DMS53 (cell line): ENCODE data around the gene MDN1.
"Not testable (repeated sequence)": the region's sequence is repeated elsewhere in the genome, so short reads cannot be mapped to it uniquely, and the experiment has no call there.

ENCODE experiments used
- DNase-seq: peaks from one replicate; lab custom pipeline; 2025; lab: John Stamatoyannopoulos, UW

The MDN1 gene

DNA sequence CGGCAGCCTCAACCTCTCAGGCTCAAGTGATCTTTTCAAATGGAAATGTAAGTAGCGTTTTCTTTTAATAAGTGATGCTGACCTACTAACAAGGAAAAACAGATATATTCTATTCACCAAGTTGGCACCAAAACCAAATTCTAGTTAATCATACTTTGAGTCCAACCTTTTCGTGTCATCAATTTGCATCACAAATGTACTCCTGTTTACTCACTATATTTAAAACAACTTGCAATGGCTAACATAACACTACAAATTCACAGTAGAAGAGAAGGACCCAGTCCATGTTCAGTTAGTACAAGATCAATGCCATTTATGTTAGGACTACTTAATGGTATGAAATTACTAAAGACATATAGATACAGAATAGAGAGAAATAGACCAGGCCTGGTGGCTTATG is 50.0 kb downstream of the MDN1 start:
- DNase-seq: no peak

DNA sequence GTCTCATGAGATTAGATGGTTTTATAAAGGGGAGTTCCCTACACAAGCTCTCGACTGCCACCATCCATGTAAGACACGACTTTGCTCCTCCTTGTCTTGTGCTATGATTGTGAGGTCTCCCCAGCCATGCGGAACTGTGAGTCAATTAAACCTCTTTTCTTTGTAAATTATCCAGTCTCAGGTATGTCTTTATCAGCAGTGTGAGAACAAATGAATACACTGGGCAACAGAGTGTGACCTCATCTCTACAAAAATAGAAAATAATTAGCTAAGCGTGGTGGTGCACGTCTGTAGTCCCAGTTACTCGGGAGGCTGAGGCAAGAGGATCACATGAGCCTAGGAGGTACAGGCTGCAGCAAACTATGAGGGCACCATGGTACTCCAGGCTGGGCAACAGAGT is 51.3 kb downstream of the MDN1 start:
- DNase-seq: no peak

DNA sequence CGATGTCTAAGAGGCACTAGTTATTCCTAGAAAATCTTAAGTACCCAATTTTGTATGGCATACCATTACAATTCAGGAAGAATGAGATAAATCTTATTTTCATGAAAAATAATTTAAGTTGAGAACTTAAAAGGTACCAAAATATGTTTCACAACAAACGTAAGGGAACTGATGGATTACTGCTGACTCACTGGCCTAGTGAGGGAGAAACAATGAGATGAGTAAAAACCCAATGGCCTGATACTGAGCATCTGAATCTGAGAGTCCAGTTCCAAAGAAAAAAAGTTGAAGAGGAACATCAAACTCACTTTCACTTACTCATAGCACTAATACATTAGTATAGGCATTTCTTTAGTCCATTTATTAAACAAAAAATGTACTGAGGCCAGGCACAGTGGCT is 56.0 kb downstream of the MDN1 start:
- DNase-seq: no peak

DNA sequence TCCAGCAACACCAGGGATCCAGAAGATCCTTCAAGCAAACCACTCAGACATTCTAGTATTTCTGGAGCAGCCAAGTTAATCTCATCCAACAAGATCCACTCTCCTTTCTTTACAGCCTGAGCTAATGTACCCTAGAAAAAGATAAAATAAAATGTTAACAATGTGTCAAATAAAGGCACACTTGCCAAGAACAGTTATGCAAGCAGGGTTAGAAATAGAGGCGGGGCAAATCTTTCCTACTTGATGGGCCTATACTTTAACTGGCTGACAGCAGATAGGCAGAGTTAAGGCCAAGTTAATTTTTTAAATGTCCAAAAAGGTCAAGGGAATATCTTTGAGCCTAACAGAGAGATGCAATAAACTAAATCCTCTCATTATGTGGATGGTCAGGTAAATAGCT is 60.8 kb downstream of the MDN1 start:
- no peak for DNase-seq

DNA sequence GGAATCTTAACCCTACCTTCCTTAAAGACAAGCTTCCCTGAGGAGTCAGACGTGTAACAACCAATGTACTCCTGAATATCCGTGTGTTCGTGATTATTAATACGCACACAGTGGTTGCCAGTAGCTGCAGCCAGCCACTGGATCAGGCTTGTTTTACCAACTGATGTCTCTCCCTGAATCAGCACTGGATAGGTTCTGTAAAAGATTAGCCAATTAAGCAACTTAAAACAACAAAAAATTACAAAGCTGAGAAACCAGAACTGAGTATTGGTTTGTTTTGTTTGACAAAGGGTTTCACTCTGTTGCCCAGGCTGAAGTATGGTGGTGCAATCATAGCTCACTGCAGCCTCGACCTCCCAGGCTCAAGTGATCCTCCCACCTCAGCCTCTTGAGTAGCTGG is 69.3 kb downstream of the MDN1 start:
- no peak for DNase-seq

DNA sequence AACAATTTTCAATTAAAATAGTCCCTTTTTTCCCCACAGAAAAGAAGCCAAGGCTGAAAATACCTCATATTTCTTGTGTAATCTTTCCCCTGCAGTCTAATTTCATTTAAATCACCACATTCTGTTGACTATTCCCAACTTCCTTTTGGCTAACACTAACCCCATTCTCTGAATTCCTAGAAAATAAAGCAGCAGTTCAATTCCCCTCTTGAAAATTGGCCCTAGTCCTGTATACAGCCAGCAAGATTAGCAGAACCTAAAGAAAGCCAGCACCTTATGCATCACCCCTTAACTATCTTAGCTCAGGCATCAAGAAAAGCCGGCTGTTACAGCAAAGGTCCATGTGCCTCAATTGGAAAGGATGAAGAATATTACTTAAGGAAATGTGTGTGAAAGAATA is 69.7 kb downstream of the MDN1 start:
- no peak for DNase-seq

DNA sequence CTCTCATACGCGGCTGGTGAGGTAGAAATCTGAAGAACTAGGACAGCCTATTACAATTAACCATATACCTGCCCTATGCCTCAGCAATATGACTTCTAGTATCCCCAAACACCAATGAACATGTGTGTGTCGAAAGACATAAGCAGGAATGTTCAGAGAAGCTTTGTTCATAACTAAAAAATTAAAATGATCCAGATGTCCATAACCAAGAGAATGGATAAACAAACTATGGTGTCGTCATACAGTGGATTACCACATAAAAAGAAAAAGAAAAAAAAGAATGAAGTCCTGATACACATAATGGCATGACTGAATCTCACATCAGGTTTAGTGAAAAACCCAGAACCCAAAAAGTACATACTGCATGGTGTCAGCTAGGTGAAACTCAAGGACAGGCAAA is 73.9 kb downstream of the MDN1 start:
- DNase-seq: no peak

DNA sequence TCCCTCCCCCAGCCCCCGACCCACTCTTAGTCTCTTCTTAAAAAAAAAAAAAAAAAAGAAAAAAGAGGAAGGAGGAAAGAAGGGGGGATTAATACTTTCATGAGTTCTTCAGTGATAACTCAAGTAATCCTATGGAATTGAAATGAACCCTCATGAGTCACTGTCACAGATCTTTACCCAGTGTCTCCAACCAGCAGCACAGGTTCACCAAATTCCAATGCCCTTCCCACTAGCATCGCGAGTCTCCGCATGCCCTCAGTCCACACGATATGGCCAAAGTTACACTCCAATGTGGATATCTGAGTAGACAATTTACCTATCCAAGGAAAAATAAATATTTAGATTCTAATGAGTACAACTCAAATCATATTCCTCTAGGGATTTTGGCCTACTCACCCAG is 74.5 kb downstream of the MDN1 start:
- DNase-seq: no peak

DNA sequence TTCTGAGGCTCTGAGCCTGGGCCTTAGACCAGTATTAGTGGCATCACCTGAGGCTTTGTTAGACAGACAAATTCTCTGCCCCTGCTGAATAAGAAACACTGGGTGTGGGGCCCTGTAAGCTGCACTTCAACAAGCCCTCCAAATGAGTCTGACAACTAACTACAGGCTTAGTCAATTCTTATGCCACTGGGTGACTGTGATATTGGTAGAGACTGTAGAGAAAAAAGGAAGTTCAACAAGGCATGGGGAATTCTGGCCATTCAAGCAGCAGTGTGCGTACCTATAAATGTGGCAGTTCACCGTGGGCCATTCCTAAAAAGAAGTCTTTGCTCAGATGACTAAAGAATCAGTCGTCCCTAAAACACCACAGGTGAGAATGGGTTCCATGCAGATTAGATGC is 82.7 kb downstream of the MDN1 start:
- no peak for DNase-seq

DNA sequence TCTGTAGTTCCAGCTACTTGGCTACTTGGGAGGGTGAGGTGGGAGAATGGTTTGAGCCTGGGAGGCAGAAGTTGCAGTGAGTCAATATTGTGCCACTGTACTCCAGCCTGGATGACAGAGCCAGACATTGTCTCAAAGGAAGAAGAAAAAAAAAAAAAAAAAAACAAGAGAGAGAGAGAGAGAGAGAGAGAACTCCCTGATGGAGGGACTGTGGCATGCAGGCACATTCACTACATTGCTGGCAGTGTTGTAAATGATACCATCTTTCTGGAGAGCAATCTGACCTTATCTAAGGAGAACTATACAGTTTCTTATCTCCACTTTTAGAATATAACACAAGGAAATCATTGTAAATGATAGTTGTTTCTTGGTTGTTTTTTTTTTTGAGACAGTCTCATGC is 85.1 kb downstream of the MDN1 start:
- DNase-seq: no peak

DNA sequence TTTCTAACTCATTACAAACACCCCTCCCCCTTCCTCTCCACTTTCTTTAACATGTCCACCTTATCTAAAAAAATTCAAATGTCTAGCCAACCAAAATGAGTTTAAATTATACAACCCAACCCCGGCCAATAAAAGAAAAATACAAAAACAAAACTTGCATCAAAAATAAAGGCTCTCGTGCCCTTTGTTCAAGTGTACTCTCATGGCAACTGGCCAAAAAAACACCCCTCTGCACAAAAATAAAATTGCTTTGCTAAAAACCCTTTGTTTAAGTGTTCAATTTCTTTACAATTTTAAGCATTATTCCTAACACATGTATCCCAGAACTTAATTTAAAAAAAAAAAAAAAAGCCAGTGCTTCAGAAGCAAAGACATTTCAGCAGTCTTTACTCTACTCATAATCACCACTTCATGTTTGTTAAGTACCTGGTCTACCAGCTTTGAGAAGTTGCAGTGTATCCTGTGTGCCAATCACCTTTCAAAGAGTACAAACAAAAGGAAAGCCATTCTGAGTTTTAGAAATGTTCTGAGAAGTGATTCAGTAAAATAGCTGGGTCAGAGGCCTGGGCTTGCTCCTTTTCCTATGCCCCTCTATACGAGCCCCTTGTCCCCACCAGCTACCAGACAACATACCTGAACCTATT is 87.5 kb downstream of the MDN1 start:
- DNase-seq: peak; percentile 1

DNA sequence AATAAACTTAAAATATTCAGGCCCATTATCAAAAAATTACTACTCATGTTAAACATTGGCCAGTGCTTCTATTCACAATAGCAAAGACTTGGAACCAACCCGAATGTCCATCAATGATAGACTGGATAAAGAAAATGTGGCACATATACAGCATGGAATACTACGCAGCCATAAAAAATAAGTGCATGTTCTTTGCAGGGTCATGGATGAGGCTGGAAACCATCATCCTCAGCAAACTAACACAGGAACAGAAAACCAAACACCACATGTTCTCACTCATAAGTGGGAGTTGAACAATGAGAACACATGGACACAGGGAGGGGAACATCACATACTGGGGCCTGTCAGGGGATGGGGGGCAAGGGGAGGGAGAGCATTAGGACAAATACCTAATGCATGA is 88.3 kb downstream of the MDN1 start:
- not testable (repeated sequence) for DNase-seq

DNA sequence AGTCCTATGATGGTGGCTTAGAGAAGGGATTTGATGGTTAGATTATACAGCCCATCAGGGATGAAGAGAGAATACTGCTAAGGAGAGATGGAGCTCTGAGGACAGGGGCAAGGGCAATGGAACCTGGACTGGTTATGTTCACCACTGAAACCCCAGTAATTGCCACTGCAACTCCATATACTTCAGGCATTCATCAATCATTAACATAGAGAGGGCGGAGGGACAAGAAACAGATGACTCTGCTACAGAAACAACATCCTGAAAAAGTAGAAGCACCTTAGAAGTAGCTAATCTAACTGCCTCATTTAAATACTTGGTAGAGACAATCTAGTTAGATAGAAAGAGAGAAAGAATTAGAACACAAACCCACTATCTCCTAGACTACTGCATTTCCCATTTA is 89.8 kb downstream of the MDN1 start:
- DNase-seq: peak; percentile 0

DNA sequence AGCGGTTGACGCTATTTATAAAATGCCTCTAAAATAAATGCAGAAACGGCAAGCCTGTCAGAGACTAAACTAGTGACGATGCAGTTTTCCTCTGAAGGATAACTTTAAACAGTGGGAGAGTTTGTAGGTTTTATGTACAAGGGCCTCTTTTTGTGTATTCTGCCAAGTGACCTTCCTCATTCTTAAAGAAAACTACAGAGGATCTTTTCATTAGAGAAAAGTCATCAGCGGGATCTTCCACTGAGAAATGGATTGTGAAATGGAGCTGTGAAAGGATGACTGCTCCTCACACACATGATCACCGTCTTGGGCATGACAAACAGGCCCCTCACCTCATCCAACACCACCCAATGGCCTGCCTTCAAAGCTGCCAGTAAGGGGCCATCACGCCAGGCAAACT is 92.1 kb downstream of the MDN1 start:
- no peak for DNase-seq

DNA sequence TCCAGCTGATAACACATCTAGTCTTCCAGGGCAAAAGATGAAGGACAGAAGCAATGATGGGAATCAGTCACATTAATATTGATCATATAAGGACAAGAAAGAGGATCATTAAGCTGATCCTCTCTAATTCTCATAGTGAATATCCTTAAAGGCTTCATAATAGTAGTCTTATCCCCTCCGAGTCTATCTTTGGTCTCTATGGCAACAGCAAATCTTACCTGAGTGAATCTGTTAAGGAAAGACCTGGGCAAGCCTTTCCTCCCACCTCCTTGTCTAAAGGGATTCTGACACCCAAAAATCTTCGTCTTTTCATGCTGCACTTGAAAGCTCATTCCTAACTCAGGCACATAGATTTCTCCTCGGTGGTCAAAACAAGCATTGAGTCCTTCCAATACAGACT is 94.6 kb downstream of the MDN1 start:
- DNase-seq: no peak

DNA sequence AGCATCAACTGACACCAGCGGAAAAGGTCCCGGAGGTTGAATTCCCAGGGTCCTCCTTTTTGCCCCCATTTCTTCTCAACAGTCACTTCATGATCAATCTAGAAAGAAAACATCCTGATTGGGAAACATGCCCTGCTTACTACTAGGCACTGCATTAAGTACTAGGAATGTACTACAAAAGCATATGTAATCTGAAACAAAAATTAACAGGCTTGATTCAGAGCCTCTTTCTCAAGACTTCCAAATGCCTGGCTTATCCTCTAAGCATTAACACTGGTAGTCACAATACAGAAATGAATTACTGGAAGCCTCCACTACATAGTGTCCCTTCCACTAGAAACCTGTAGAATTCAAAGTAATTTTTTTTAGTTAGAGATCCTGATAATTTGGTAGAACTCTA is 96.5 kb downstream of the MDN1 start:
- DNase-seq: no peak

DNA sequence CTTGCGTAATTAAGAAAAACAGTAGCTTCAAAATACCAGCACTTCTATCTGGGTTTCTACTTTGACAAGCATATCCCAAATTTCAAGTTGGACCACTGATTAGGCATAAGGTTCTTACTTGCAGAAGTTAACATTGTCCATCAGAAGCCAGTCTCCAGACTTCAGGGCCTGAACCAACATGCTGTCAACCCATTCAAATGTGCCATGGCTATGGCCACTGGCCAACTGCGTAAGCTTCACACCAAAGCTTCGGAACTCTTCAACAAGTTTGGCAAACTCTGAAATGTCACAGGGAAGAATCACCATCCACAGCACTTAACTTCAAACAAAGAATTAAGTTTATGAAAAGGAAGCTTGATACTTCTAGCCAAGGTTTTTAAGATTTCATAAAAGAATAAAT is 103.1 kb downstream of the MDN1 start:
- DNase-seq: no peak

DNA sequence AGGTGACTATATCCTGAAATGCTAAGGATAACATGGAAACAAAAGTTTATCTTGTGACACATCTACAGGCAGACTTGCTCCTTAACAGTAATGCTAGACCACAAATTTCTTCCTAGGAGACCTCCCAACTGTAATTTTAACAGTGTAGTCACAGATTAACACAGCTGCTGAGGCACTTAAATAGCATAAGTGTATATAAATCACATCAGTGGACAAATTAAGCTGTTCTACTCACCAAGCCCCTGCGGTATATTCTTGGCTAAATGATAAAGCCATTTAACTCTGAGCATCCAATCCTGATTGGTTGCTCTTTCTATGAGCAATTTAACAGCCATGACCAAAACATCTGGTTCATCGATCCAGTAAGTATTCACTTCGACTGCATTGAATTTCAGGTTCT is 107.8 kb downstream of the MDN1 start:
- no peak for DNase-seq

DNA sequence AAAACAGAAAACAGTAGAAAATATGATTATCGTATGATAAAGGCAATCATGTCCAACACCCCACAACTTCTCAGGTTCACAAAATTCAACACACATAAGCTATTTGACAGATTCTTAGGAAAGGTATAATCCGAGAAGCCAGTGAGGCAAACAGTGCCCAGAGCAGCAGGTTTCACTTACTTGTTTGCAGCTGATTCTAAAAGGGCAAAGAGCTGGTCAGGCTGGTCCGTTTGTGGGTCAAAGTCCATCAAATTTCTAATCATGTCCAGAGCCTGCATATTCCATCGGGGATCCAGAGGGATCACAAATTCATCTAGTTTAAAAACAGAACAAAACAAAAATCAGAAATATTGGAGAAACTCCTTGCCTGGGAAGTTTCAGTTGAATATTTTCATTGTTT is 111.3 kb downstream of the MDN1 start:
- no peak for DNase-seq

DNA sequence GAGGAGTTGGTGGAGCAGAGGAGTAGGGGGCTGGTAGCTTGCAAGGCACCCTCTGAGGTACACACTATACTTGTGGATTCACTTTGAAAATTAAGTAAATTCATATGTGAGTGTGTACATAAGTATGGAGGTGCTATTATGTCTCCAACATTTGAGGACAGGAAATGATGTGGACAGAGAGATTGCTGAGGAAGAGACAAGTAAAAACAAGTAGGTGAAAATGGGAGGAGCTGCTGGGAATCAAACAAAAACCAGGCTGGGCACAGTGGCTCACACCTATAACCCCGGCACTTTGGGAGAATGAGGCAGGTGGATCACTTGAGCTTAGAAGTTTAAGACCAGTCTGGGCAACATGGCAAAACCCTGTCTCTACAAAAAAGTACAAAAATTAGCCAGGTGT is 111.8 kb downstream of the MDN1 start:
- no peak for DNase-seq

DNA sequence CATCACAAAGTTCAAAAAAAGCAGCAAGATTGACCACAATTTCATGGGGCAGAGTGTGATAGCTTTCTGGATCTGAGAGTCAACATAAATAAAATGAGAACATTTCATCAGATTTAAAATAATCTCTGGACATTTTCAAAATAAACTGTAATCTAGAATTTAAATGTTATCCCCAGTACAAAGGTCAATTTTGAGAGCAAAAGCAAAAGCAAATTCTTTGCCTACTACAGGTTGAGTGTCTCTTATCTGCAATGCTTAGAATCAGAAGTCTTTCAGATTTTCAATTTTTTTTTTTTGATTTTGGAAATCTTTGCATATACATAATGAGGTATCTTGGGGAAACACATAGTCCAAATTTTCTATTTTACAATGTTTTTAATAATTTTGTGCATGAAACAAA is 113.5 kb downstream of the MDN1 start:
- DNase-seq: no peak

DNA sequence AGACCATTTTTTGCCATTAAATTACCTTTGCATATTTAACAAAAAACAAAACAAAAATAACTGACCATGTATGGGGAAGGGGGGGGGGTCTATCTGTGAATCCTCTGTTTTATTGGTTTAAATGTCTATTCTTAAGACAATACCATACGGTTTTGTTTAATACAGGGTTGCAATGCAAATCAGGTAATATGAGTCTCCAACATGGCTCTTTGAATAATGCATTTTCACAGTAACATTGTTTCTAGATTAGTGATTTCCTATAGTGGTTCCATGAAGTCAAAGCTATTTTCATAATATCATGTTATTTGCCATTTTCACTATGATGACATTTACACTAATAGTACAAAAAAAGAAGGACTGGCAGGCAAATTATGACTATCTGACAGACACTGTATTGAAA is 116.3 kb downstream of the MDN1 start:
- no peak for DNase-seq

DNA sequence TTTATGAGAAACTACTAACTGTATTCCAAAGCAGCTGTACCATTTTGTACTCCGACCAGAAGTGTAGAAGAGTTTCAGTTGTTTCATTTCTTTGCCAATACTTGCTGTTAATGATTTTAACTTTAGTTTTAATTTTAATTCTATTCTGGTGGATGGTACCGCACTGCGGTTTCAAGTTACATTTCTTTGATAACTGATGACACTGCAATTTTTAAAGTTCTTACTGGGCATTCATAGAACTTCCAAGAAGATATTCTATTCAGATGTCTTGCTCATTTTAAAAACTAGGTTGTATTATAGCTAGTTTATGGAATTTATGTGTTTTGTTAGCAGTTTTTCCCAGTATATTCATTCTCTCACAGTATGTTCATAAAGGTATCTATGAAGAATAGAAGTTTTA is 117.2 kb downstream of the MDN1 start:
- DNase-seq: no peak

DNA sequence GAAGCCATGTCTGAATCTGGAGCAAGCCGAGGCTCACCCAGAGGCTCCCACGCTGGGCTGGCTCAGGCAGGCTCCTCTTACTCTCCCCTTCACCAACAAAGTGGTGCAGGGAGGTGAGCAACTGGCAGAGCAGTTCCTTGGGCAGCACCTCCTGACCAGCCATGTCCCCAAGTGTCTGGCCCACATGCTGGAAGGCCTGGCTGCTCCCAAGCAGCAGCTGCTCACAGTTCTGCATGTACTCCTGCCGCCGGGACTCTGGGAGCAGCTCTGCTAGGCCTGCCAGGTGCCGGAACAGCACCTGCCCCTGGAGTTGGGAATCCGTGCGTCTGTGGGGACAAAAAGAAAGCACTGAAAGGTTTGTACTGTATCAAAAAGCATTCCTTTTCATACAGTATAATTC is 123.9 kb downstream of the MDN1 start:
- DNase-seq: no peak

DNA sequence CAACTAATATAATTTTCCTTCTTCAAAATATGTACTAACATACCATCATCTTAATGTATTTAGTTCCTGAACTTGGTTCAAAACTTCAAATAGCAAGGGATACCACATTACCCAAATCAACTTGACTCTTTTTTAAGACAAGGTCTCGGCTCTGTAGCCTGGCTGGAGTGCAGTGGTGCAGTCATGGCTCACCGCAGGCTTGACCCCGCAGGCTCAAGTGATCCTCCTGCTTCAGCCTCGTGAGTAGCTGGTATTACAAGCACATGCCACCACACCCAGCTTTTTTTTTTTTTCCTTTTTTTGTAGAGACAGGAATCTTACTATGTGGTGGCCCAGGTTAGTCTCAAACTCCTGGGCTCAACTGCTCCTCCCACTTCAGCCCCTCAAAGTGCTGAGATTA is 125.2 kb downstream of the MDN1 start:
- DNase-seq: no peak
